Esophagus squamous epithelium (tissue), 4 donors: ENCODE measurements around the gene ARPC1A.
"Not testable (repeated sequence)": the region's sequence is repeated elsewhere in the genome, so short reads cannot be mapped to it uniquely, and the experiment has no call there.

Experiments used
- CTCF ChIP-seq, 6 experiments: fragments of 450-650 bp in 4 of 6; fragments of 200-600 bp in 2 of 6; sonication (generic) in 2 of 6; IDR thresholded peaks; one replicate each; pipeline ENCODE4 v1.5.1; 2016 to 2019; ENCODE audit warnings: antibody characterized with exemption in 6 of 6, mild to moderate bottlenecking in 4 of 6, moderate library complexity in 4 of 6
- POLR2A ChIP-seq, 4 donors: fragments of 450-650 bp; IDR thresholded peaks; one replicate each; pipeline ENCODE4 v1.6.1; 2017; ENCODE audit warnings: antibody characterized with exemption in 4 of 4, mild to moderate bottlenecking in 4 of 4, moderate library complexity in 3 of 4

DNA sequence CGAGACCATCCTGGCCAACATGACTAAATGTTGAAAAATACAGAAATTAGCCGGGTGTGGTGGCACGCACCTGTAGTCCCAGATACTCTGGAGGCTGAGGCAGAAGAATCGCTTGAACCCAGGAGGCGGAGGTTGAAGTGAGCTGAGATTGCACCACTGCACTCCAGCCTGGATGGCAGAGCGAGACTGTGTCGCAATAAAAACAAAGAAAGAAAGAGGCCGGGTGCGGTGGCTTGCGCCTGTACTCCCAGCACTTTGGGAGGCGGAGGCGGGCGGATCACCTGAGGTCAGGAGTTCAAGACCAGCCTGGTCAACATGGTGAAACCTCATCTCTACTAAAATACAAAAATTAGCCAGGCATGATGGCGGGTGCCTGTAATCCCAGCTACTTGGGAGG lies 61.5 kb downstream of the ARPC1A start:
- TF ChIP-seq CTCF, POLR2A (IDR thresholded peaks at IDR 0.05): not testable (repeated sequence)
